Tibial artery (tissue), 4 donors: Measurements from ENCODE around the gene ANKRD11.

ENCODE experiments used
- DNase-seq, 2 donors: peaks; one replicate each; pipeline ENCODE4 v3.0.0-alpha.2; 2019
- H3K27ac ChIP-seq, 2 donors: fragments of 200-600 bp; sonication (generic) in 1 of 2; 1 replicate in 1 of 2; 2 replicates in 1 of 2; pipeline ENCODE4 v1.5.1; 2018 to 2019; ENCODE audit warnings: mild to moderate bottlenecking in 1 of 2
- H3K27me3 ChIP-seq, 2 donors: fragments of 200-600 bp; sonication (generic) in 1 of 2; one replicate each; pipeline versions ENCODE4 v1.5.1 to v1.6.0; 2016 to 2019
- H3K36me3 ChIP-seq, 3 donors: fragments of 200-600 bp; sonication (generic) in 2 of 3; one replicate each; pipeline ENCODE4 v1.5.1; 2016 to 2019; ENCODE audit warnings: mild to moderate bottlenecking in 2 of 3
- H3K4me1 ChIP-seq, 4 donors: fragments of 200-600 bp; sonication (generic) in 2 of 4; 1 replicate in 3 of 4; 2 replicates in 1 of 4; pipeline ENCODE4 v1.5.1; 2016 to 2019
- H3K4me3 ChIP-seq, 2 donors: fragments of 200-600 bp; sonication (generic) in 1 of 2; 1 replicate in 1 of 2; 2 replicates in 1 of 2; pipeline ENCODE4 v1.5.1; 2018 to 2019; ENCODE audit warnings: mild to moderate bottlenecking in 2 of 2
- H3K9me3 ChIP-seq, 3 donors: fragments of 200-600 bp; sonication (generic) in 1 of 3; one replicate each; pipeline ENCODE4 v1.5.1; 2016 to 2019
- intact Hi-C: fragments of 100-400 bp; cut with DNase I; formaldehyde crosslinking; loops from one replicate; pipeline ENCODE4 v1.15.0; 2023; ENCODE audit warnings: low total_unique reads
- TF ChIP-seq, protein P1 (sequence below), 2 experiments: fragments of 200-600 bp in 1 of 2; fragments of 450-650 bp in 1 of 2; IDR thresholded peaks; one replicate each; pipeline ENCODE4 v1.5.1; 2017 to 2019; ENCODE audit warnings: antibody characterized with exemption in 2 of 2, mild to moderate bottlenecking in 1 of 2, moderate library complexity in 1 of 2

Gene ANKRD11

DNA sequence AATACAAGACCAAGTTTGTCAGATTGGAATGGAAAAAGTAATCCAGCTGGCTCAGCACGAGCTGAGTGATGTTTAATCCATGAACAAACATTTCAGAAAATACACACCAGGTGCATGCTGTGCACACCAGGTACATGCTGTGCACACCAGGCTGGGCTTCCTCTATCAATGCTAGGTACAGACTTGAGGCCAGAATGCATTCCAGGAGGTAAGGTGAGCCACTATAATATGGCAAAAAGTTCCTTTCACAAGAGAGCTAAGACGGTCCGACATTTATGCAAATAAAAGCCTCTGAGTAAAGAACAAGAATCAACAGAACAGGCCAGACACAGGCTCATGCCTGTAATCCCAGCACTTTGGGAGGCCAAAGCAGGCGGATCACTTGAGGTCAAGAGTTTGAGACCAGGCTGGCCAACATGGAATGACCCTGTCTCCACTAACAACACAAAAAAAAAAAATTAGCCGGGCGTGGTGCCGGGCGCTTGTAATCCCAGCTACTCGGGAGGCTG lies 144.7 kb downstream of the ANKRD11 start:
- no peak for DNase-seq
- intact Hi-C loops: no loop called here
- Histone ChIP-seq H3K4me1 (peaks cover 0 to 35% (median 19%) of the 10 kb centered on the region in 4 donors), H3K27ac (no peak overlapping the region), H3K9me3 (no peaks in the 10 kb centered on the region), H3K4me3 (no peak overlapping the region), H3K27me3 (no peaks in the 10 kb centered on the region), H3K36me3 (peaks cover 0 to 1% (median 0%) of the 10 kb centered on the region in 3 donors)
- TF ChIP-seq, protein P1, sequence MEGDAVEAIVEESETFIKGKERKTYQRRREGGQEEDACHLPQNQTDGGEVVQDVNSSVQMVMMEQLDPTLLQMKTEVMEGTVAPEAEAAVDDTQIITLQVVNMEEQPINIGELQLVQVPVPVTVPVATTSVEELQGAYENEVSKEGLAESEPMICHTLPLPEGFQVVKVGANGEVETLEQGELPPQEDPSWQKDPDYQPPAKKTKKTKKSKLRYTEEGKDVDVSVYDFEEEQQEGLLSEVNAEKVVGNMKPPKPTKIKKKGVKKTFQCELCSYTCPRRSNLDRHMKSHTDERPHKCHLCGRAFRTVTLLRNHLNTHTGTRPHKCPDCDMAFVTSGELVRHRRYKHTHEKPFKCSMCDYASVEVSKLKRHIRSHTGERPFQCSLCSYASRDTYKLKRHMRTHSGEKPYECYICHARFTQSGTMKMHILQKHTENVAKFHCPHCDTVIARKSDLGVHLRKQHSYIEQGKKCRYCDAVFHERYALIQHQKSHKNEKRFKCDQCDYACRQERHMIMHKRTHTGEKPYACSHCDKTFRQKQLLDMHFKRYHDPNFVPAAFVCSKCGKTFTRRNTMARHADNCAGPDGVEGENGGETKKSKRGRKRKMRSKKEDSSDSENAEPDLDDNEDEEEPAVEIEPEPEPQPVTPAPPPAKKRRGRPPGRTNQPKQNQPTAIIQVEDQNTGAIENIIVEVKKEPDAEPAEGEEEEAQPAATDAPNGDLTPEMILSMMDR (IDR thresholded peaks at IDR 0.05): no peak

DNA sequence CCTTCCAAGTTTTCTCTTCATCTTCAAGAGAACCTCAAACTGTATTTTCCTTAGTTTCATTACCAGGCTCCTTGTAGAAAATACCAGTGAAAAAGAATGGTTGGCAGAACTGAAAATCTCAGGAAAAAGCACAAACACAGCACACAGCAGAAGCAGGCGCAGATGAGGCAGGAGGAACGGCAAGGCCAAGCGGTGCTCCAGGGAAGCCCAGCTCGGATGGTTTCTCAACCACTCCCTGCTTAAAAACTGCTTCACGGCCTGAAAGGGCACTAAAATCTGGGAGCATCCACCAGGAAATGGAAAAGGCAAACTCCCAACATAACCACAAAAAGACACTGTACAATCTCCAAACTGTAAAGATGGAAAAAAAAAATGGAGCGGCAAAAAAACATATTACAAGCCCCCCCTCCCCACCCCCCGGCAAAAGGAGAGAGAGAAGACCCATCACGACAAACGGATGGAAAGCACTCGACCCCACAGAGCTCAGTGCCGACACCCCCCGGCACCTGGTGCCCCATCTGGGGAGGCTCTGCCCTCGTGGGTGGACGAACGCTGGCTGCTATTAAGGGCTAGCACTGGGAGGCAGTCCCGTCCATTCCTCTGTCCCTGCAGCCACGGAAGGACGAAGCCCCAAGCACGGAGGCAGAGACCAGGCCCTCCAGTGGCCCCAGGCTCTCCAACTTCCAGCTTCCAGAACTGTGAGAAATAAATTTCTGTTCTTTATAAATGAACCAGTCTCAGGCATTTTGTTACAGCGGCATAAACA lies 145.3 kb downstream of the ANKRD11 start:
- Histone ChIP-seq H3K36me3 (no peaks in the 10 kb centered on the region), H3K4me1 (peaks cover 0 to 35% (median 19%) of the 10 kb centered on the region in 4 donors), H3K27ac (no peak overlapping the region), H3K27me3 (no peaks in the 10 kb centered on the region), H3K9me3 (no peaks in the 10 kb centered on the region), H3K4me3 (no peak overlapping the region)
- TF ChIP-seq, protein P1 (IDR thresholded peaks at IDR 0.05): no peak
- DNase-seq: no peak
- intact Hi-C loops: no loop called here

DNA sequence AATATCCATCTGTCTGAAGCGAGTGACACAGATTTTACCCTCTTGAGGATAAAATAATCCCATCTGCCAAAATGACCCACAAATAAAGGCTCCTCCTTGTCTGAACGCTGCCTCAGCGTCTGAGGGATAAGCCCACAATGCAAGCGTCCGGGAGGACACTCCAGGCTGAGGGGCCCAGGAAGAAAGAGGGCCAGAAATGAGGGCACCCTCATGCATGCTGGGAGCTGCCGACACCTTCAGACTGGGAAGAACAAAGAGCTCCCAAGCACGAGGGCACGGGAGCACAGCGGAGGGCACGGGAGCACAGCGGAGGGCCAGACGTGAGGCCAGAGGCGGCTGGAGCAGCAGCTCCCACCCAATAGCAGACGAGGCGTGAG lies 145.9 kb downstream of the ANKRD11 start:
- no peak overlapping the region for H3K27ac ChIP-seq
- no peaks in the 10 kb centered on the region for H3K36me3 ChIP-seq
- peaks cover 0 to 35% (median 19%) of the 10 kb centered on the region in 4 donors for H3K4me1 ChIP-seq
- H3K27me3 ChIP-seq: no peaks in the 10 kb centered on the region
- no peak overlapping the region for H3K4me3 ChIP-seq
- no peaks in the 10 kb centered on the region for H3K9me3 ChIP-seq
- no peak for DNase-seq
- TF ChIP-seq, protein P1 (IDR thresholded peaks at IDR 0.05): no peak
- intact Hi-C loops: no loop called here

DNA sequence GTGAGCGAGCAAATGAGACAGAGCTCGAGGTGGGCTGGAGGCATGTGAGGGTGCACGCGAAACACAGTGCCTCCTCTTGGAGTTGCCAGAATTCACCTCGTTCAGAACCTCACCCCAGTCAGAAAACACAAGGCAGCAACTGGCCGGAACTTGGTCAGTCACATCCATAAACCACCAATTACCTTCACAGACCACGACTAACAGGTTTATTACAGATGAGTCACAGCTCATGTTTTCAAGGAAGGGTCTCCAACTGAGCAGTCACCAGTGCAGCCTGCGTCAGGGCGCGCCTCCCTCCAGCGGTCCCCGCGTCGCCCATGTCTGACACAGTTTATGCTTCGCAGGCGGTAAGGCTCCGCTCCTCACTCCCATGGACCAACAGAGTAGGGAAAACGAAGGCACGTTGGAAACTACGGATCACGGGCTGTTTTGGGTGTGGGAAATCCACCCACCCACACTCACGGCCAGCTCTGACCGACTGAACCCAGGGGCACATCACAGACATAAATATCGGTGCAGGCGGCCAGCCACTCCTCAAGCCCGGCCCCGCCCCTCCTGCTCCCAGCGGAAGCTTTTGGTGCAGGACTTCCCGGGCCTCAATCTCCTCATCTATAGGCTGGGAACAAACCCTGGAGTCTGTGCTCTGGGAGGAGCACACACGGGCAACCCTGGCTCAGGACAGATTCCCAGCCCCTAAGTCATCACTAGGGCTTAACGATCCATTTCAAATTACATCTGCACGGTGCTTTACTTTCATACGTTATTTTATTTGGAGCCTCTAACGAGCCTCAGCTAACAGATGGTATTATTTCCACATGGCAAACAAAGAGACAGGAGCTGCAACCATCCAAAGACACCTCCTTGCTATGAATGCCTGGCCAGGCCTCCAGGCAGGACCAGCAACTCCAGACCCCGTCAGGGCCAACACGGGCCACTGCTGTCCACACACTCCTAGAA lies 146.6 kb downstream of the ANKRD11 start:
- Histone ChIP-seq H3K9me3 (no peaks in the 10 kb centered on the region), H3K4me3 (no peak overlapping the region), H3K4me1 (peaks cover 0 to 35% (median 19%) of the 10 kb centered on the region in 4 donors), H3K27me3 (no peaks in the 10 kb centered on the region), H3K27ac (no peak overlapping the region), H3K36me3 (no peaks in the 10 kb centered on the region)
- intact Hi-C loops: no loop called here
- DNase-seq: no peak
- TF ChIP-seq, protein P1 (IDR thresholded peaks at IDR 0.05): no peak

DNA sequence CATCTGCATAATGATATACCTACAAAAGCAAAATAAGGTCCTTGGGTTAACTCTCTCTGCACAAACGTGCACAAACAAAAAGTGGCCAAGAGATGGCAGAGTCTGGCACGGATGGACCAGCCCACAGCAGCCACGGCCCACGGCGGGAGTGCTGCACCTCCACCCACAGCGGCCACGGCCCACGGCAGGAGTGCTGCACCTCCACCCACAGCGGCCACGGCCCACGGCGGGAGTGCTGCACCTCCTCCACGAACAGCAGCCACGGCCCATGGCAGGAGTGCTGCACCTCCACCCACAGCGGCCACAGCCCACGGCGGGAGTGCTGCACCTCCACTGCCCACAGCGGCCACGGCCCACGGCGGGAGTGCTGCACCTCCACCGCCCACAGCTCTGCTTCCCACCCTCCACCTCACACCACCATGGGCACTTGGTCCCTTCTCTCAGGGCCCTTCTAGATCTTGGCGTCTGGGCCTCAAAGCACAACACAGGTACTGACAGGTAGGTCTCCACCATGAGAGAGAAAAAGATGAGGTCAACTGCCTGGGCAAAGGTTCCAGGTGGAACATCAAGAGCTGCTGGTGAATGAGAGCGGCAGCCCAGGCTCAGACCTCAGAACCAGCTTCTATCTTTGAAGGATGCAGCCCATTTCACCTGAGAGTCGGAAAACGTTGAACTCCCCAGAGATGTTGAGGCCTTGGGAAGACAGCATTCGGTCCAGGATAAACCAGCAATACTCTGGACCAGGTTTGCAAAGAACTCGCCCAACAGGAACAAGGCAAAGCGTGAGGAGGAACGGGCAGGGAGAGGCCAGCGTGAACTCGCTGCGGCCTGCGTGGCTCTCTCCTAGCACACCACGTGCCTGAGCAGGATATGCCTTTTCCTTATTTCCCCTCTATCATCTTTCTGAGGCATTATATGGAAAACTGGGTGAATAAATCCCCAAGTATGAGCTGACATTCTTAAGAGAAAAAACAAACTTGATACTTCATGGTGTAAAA lies 148.4 kb downstream of the ANKRD11 start:
- Histone ChIP-seq H3K9me3 (no peaks in the 10 kb centered on the region), H3K4me1 (peaks cover 0 to 45% (median 24%) of the 10 kb centered on the region in 4 donors), H3K4me3 (no peak overlapping the region), H3K27ac (no peak overlapping the region), H3K36me3 (no peaks in the 10 kb centered on the region), H3K27me3 (no peaks in the 10 kb centered on the region)
- intact Hi-C loops: no loop called here
- DNase-seq: no peak
- TF ChIP-seq, protein P1 (IDR thresholded peaks at IDR 0.05): no peak
